K562 (cell line): ENCODE results near the gene RNF34. TPM values are rescaled to one million over a fixed set of nuclear protein-coding genes. Genes with fewer than 3 reads are reported as not detected.

Experiments used
- CBFA2T3 ChIP-seq: fragments of 450-650 bp; IDR thresholded peaks from 2 replicates; pipeline ENCODE4 v1.6.1; 2017
- ELF4 ChIP-seq: fragments of 450-650 bp; formaldehyde crosslinking; IDR thresholded peaks from 2 replicates; pipeline ENCODE4 v1.4.0; 2022; ENCODE audit warnings: missing genetic modification characterization
- JUN ChIP-seq, 2 experiments: sonication (generic) in 1 of 2; formaldehyde crosslinking in 1 of 2; IDR thresholded peaks; 2 replicates each; pipeline versions ENCODE4 v1.6.1 to v1.8.0; 2012 to 2022; ENCODE audit warnings: borderline replicate concordance in 2 of 2, mild to moderate bottlenecking in 2 of 2, improper control_type of control experiment in 1 of 2, low read depth in 1 of 2, low read length in 1 of 2, missing genetic modification reagents in 1 of 2
- NELFE ChIP-seq: IDR thresholded peaks from 2 replicates; pipeline ENCODE4 v1.6.1; 2011; ENCODE audit warnings: mild to moderate bottlenecking; ENCODE audit not compliant: insufficient read depth, insufficient read length
- PHF20 ChIP-seq: fragments of 450-650 bp; IDR thresholded peaks from 2 replicates; pipeline ENCODE4 v1.6.1; 2018; ENCODE audit not compliant: partially characterized antibody
- PYGO2 ChIP-seq: fragments of 450-650 bp; IDR thresholded peaks from 2 replicates; pipeline ENCODE4 v1.6.1; 2016; ENCODE audit warnings: mild to moderate bottlenecking, missing genetic modification characterization, moderate library complexity, missing compliant biosample characterization
- TEAD2 ChIP-seq: fragments of 450-650 bp; IDR thresholded peaks from 2 replicates; pipeline ENCODE4 v1.6.1; 2016; ENCODE audit warnings: missing genetic modification characterization, control low read depth, missing compliant biosample characterization
- ZC3H4 ChIP-seq: sonication (generic); formaldehyde crosslinking; IDR thresholded peaks from 2 replicates; pipeline ENCODE4 v1.9.0; 2021; ENCODE audit warnings: missing genetic modification reagents, borderline replicate concordance
- ZNF224 ChIP-seq: sonication (generic); formaldehyde crosslinking; IDR thresholded peaks from 2 replicates; pipeline ENCODE4 v1.8.0; 2022; ENCODE audit warnings: mild to moderate bottlenecking, missing genetic modification reagents
- polyA plus RNA-seq, 8 experiments: library from polyadenylated mRNA; depleted of rRNA in 4 of 8; stranded (reverse) in 5 of 8; unstranded in 3 of 8; fragments of >200 nt; fragmentation: Nextera tagmentation in 2 of 8; fragmentation: Illumina TruSeq in 1 of 8; extraction: Ambion mirVana in 2 of 8; extraction: Trizol in 1 of 8; gene quantifications; 2 replicates each; pipeline versions ENCODE4 v1.2.1 to v1.2.3, GENCODE V29; 2011 to 2014; ENCODE audit warnings: inconsistent platforms in 1 of 8, missing spikeins in 1 of 8
- total RNA-seq, 7 experiments: library from RNA; depleted of rRNA in 6 of 7; stranded (reverse); fragments of >200 nt in 6 of 7; fragmentation: Illumina TruSeq in 2 of 7; extraction: Trizol in 2 of 7; gene quantifications; 2 replicates each; pipeline versions ENCODE4 v1.2.1 to v1.2.3, GENCODE V29; 2011 to 2021; ENCODE audit warnings: low replicate concordance in 1 of 7
- TF ChIP-seq, protein P1 (sequence below): fragments of 250-450 bp; sonication (Bioruptor Pico); IDR thresholded peaks from 2 replicates; pipeline ENCODE4 v1.5.0; 2021; ENCODE audit warnings: mild to moderate bottlenecking, moderate library complexity
- TF ChIP-seq, protein P2 (sequence below): fragments of 450-650 bp; formaldehyde crosslinking; IDR thresholded peaks from 2 replicates; pipeline ENCODE4 v1.4.0; 2020; ENCODE audit warnings: mild to moderate bottlenecking, moderate library complexity
- TF ChIP-seq, protein P3 (sequence below): fragments of 450-650 bp; conservative IDR thresholded peaks from 2 replicates; pipeline ENCODE4 v1.6.1; 2016; ENCODE audit warnings: missing genetic modification characterization, low read depth, mild to moderate bottlenecking, control low read depth, missing compliant biosample characterization
- TF ChIP-seq, protein P4 (sequence below): IDR thresholded peaks from 3 replicates; pipeline ENCODE4 v1.6.1; 2011; ENCODE audit warnings: borderline replicate concordance, mild to moderate bottlenecking, moderate library complexity; ENCODE audit not compliant: insufficient read length; ENCODE audit errors: extremely low read depth

RNF34 gene
- total and polyA plus RNA-seq, 9 of the 15 experiments (the other 6 are each of a cell fraction or from before 2014, with no cell fraction given), result 41.7 to 88.9 (median 54.1) TPM

DNA sequence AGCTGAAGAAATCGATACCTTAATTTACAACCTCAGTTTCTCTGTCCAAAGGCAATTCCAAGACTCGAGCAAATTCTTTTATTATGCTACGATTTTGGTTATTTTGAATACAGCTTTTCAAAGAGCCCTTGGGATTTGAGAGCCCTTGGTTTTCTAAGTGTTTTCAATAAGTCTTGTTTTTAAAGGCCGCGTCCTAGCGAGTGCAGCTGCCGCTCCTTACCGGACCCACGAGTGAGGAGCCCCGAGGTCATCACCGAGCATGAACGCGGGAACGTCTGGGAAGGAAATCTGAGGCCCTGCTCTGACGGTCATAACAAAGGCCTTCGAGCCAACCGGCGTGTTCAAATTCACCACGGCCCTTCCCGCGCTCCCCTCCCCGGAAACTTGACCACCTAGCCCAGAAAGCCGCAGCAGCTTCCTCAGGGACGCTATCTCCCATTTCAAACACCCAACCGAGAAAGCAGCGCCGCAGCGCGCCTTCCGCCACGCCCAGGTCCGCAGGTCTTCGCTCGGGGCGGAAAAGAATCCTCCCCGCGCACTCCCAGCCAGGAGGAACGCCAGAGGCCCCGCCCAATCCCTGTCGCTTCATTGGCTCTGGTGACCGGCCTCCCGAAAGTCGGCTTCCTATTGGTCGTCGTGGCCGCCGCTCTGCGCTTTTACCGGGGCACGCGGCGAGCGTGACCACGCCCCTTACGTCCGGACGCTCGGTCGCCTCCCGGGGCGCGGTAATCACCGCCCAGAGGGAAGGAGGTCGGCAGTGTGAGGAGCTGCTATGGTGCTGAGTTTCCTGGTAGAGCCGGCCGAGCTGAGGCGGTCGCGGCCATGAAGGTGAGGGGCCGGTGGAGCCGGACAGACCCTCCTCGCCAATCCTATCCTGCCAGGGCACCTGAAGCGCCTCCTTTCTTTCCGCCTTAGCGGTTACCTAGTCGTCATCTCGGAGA, at the start of gene RNF34 (continued):
- TF ChIP-seq JUN (IDR thresholded peaks at IDR 0.05; ENCODE audit: borderline replicate concordance, low read depth, low read length) (peak; percentile 30; the same call in 1 of the 2 replicates), JUN (CRISPR knock-in tag; IDR thresholded peaks at IDR 0.05; ENCODE audit: borderline replicate concordance) (no peak), TEAD2 (tag) (no peak), ELF4 (CRISPR knock-in tag) (no peak), CBFA2T3 (no peak), ZC3H4 (CRISPR knock-in tag) (no peak), PYGO2 (no peak), PHF20 (no peak), ZNF224 (CRISPR knock-in tag) (no peak), NELFE (peak; percentile 49)
- TF ChIP-seq, protein P1, sequence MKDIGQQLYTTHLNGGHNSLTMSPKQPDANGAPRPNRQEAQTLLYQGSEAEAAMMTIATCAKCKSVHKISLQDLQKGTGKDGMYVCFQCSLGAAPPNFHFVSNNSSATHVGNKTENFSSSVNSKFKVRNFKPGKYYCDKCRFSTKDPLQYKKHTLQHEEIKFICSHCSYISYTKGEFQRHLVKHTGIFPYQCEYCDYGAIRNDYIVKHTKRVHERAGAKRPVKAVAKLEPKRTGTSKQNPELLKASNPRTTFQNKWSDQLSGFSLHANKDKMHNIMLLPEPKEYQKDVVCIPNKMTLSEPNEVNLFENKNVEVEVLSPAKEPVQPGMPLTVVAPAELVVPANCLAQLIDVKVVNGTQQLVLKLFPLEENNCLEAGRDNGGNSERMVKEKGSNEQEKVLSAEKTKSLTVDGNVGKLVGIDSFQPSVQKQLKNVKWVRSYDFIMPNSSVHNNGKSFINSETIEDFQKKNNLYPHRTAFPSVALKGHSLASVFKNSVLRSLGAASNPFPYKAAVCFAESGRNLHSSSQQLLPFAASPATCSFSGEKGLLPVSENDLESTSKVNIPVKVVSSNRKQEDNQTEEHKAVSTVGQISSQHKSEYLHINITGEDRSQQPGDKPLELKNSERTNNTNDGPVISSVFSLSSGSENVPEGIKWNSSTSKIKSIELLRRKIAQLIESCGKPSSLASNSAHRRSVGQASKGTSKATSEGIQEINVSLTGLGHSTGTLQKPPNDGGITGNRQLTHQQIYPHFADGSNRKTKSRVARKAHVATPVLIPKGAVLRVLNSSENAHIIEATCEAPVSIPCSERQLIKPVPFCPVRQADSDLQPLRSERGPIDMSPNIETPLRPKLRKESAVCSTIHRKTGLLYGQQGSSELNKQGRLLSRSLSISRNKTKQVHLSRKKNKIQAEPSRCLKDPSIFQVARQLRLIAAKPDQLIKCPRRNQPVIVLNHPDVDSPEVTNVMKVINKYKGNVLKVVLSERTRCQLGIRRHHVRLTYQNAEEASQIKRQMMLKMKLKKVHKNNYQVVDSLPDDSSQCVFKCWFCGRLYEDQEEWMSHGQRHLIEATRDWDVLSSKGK, result no peak
- TF ChIP-seq, protein P2, sequence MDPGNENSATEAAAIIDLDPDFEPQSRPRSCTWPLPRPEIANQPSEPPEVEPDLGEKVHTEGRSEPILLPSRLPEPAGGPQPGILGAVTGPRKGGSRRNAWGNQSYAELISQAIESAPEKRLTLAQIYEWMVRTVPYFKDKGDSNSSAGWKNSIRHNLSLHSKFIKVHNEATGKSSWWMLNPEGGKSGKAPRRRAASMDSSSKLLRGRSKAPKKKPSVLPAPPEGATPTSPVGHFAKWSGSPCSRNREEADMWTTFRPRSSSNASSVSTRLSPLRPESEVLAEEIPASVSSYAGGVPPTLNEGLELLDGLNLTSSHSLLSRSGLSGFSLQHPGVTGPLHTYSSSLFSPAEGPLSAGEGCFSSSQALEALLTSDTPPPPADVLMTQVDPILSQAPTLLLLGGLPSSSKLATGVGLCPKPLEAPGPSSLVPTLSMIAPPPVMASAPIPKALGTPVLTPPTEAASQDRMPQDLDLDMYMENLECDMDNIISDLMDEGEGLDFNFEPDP, result no peak
- TF ChIP-seq, protein P3, sequence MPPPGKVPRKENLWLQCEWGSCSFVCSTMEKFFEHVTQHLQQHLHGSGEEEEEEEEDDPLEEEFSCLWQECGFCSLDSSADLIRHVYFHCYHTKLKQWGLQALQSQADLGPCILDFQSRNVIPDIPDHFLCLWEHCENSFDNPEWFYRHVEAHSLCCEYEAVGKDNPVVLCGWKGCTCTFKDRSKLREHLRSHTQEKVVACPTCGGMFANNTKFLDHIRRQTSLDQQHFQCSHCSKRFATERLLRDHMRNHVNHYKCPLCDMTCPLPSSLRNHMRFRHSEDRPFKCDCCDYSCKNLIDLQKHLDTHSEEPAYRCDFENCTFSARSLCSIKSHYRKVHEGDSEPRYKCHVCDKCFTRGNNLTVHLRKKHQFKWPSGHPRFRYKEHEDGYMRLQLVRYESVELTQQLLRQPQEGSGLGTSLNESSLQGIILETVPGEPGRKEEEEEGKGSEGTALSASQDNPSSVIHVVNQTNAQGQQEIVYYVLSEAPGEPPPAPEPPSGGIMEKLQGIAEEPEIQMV (tag), result no peak
- TF ChIP-seq, protein P4, sequence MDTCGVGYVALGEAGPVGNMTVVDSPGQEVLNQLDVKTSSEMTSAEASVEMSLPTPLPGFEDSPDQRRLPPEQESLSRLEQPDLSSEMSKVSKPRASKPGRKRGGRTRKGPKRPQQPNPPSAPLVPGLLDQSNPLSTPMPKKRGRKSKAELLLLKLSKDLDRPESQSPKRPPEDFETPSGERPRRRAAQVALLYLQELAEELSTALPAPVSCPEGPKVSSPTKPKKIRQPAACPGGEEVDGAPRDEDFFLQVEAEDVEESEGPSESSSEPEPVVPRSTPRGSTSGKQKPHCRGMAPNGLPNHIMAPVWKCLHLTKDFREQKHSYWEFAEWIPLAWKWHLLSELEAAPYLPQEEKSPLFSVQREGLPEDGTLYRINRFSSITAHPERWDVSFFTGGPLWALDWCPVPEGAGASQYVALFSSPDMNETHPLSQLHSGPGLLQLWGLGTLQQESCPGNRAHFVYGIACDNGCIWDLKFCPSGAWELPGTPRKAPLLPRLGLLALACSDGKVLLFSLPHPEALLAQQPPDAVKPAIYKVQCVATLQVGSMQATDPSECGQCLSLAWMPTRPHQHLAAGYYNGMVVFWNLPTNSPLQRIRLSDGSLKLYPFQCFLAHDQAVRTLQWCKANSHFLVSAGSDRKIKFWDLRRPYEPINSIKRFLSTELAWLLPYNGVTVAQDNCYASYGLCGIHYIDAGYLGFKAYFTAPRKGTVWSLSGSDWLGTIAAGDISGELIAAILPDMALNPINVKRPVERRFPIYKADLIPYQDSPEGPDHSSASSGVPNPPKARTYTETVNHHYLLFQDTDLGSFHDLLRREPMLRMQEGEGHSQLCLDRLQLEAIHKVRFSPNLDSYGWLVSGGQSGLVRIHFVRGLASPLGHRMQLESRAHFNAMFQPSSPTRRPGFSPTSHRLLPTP, result no peak
